RPMI8226 (cell line): ENCODE measurements around the gene TENT4B.

Source experiments
- DNase-seq: peaks from one replicate; pipeline ENCODE4 v3.0.0-alpha.2; 2015

The TENT4B gene

DNA sequence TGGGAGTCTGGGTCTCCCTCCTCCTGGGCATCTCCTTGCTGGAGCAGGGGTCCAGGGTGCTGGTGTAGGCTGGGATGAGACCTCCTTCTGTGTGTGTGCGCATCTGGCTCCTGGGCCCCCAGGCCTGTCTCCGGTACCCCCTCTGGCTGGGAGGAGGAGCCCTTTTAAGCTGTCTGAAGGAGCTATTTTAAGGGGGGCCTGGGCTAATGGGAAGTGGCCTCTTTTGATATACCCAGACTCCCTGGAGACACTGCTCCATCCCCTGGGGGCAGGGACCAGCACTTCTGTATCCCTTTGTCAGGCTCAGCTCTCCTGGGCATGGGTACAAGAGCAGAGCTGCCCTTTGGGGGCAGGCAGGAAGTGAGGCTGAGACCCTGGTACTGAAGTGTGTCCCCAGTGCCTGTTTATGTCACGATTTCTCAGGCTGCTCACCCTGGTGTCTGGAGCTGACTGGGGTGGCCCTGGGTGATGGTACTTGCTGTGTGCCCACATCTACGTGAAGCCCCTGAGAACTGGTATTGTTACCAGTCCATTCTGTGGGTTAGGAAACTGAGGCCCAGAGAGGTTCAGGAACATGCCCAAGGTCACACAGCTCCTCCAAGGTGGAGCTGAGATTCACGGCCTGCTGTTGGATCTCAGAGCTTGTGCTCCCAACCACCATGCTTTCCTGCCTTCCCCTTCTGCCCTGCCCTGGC is 119.7 kb downstream of the TENT4B start:
- DNase-seq: peak; percentile 1

DNA sequence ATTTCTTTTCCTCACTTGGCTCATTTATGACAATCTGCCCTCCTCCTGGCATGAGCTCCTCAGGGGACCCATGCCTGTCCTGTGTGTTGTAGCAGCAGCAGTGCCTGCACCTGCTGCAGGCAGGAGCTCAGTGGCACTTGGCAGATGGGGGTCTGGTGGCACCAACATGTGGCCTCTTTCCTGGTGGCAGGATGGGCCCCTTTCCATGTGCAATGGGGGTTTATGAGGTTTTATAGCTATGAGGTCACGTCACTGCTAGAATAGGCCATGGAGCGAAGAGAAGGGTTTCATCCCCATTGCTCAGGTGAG is 120.2 kb downstream of the TENT4B start:
- DNase-seq: peak; percentile 7

DNA sequence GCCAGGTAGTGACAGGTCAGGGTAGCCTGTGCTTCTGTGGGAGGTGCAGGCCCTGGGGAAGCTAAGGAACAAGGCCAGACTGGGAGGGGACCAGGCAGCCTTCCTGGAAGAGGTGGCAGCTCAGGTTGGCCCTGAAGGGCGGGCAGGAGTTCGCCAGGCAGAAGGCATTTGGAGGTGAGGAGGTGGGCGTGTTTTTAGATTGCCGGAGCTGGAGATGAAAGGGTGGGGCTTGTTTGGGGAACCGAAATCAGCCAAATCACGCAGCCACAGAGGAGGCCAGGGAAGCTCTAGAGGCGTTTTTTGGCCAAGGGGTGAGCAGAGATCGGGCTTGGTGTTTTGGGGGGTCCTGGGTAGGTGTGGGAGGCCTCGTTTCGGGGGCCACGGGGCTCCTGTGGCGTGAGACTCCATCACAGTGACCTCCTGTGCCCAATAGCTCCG is 120.8 kb downstream of the TENT4B start:
- peak; percentile 93 for DNase-seq

DNA sequence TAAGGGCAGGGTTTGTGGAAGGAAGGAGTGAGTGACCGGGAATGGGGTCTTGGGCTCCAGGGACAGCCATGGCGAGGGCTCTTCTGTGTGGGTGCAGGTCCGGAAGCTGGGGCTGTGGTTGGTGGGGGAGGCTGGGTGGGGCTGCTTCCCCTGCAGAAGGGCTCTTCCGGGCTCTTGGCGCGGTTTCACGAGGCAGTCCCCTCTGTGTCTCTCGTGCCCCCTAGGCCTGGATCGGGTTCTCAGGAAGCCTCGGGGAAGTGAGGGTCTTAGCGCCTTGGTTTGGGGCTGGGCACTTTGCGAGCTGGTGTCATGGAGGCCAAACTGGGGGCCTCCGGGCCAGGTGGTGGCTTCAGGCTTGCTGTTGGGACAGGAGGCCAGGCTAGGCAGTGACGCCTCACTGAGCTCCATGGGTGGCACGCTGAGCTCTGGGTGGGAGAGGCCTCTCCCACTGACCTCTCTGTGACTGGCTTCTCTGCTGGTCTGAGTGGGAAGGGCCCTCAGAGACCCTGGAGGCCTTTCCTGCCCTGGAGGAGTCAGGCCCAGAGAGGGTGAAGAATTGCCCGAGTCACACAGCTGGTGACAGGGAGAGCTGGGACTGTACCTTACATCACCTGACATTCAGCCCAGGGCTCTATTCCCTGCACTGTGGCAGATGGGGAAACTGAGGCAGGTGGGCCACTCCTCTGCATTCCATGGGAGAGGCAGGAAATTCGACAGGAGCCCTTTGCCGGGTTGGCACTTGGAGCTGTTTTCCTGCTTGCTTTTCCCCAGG is 121.4 kb downstream of the TENT4B start:
- peak; percentile 70 for DNase-seq

DNA sequence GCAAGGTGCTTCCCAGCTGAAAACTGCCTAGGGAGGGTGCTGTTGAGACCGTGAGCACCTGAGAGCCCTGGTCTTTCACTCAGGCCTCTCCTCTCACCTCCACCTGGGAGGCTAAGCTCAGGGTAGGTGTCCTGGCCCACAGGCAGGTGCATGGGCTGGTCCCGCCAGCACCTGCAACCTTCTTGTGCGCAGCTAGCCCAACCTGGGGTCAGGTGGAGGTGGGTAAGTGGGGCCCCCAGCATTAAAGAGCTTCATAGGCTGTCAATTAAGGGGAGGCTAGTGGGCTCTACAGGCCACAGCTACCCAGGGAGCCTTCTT is 122.0 kb downstream of the TENT4B start:
- DNase-seq: peak; percentile 71

DNA sequence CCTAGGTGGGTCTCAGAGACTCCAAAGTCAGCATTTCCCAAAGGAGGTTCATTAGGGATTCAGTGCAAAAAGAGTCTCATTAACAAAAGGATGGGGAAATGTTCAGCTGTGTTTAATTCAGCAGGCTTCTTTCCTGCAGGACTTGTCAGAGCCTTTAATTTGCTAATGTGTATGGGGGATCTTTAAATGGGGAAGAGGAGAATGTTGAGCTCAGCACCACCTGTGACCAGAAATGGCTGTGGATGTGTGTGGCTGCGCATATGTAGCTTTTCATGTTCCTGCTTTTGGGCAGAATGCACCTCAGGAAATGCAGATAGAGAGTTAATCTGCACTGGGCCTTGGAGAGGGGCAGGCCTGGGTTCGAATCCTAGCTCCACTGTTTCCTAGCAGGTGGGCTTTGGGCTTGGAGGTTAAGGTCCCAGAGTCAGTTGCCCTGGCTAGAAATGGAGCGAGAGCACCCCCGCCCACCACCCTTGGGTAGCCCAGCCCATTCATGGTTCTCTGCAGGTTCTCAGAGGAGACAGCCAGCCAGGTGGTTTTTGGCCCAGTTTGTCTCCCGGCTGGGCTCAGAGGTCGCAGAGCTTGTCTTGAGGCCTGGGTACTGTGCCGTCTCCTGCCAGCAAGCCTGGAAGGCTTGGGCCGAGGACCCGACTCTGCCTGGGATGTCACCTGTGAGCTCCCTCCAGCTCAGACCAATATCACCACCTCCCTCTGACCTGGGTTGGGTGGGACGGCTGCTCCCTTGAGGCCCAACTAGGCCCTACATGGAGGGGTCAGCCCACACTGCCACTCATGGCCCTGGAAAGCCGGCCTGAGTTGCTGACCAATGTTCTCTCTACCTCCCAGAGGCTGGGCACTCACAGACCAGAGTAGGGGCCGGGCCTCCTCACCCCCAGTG is 122.6 kb downstream of the TENT4B start:
- peak; percentile 82 for DNase-seq

DNA sequence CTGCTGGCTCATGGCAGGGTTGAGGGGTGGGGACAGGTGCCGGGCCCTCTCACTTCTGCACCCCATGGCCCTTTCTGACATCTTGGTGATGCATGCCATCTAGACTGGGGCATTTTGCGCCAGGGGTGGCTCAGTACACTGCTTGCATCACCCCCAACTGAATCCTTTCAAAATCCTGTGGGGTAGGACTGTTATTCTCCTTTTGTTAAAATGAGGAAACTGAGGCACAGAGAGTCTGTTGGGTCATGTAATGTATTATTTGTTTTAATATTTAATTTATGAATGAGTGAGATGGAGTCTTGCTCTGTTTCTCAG is 123.2 kb downstream of the TENT4B start:
- no peak for DNase-seq

DNA sequence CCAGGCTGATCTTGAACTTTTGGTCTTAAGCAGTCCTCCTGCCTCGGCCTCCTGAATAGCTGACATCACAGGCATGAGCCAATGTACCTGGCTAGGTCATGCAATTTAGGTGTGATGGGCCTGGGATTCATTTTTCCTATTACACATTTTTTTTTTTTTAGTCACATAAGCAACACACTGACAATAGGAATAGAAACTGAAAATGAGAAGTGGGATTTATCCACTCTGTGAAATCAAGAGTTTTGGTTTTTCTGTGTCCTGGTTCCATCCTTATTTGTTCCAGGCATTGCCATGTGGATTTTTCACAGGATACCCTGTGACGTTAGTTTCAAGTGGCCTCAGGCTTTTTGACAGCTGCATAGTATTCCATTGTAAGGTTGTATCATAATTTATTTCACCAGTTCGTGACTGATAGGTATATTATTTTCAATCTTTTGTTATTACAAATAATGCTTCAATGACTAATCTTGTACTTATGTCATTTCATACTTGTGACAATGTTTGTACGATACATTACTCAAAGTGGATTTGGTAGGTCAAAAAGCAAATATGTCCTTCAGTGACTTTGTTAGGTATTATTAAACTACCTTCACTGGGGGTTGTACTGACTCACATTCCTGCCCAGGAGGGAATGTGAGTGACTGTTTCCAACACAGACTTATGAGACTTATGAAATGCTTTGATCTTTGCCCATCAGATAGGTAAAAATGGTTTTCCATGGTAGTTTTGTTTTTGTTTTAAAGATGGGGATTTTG is 123.9 kb downstream of the TENT4B start:
- no peak for DNase-seq

DNA sequence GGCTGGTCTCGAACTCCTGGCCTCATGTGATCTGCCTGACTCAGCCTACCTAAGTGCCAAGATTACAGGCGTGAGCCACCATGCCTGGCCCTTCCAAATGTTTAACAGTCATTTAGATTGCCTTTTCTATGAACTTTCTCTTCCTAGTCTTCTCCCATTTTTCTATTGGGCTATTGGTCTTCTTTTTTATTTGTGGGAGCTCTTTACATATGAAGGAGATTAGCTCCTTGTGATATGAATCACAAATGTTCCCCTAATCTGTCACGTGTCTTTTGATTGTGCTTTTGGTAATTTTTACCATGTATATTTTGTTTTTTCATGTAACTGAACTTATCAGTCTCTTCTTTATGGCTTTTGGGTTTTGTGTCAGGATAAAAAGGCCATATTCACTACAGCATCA is 125.1 kb downstream of the TENT4B start:
- no peak for DNase-seq

DNA sequence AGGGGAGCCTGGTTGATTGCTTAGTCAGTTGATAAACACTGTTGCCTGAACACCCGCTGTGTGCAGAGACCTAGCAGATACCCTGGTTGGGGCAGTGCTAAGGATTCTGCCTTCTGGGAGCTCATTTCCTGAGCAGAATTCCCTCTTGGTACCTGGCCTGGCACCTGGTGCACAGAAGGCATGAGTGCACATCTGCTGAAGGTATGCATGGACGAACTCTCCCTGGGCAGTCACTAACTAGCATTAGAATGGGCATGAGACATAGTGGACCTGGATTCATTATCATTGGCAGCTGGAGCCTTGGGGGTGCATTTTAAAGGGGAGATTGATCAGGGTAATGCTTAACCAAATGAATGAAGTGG is 126.4 kb downstream of the TENT4B start:
- DNase-seq: no peak

DNA sequence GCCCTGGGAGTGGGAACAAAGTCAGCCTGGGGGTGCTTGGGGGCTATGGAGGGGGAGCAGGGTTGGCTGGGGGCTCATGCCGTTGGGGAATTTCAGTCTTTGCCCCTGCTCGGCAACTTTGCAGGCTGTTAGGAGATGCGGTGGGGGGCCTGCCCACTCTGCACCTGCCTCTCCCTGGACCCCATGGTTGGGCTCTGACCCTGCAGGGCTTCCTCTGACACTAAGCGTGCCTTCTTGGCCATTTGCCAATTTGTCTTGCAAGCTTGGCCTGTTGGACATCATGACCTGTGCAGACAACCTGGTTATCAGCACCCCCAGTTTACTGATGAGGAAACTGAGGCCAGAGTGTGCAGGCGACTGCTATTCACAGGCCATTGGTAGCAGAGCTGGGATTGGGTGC is 127.8 kb downstream of the TENT4B start:
- DNase-seq: peak; percentile 63
